Thyroid gland (tissue), 4 donors: Measurements from ENCODE around the gene GEMIN4.

Experiments used
- CTCF ChIP-seq, 6 experiments: fragments of 200-600 bp in 3 of 6; fragments of 450-650 bp in 3 of 6; sonication (generic) in 3 of 6; IDR thresholded peaks; one replicate each; pipeline ENCODE4 v1.5.1; 2016 to 2019; ENCODE audit warnings: antibody characterized with exemption in 6 of 6, mild to moderate bottlenecking in 2 of 6, inconsistent platforms in 1 of 6, moderate library complexity in 1 of 6
- POLR2A ChIP-seq, 2 donors: fragments of 450-650 bp; IDR thresholded peaks; one replicate each; pipeline ENCODE4 v1.6.1; 2017; ENCODE audit warnings: antibody characterized with exemption in 2 of 2, mild to moderate bottlenecking in 2 of 2, moderate library complexity in 1 of 2

DNA sequence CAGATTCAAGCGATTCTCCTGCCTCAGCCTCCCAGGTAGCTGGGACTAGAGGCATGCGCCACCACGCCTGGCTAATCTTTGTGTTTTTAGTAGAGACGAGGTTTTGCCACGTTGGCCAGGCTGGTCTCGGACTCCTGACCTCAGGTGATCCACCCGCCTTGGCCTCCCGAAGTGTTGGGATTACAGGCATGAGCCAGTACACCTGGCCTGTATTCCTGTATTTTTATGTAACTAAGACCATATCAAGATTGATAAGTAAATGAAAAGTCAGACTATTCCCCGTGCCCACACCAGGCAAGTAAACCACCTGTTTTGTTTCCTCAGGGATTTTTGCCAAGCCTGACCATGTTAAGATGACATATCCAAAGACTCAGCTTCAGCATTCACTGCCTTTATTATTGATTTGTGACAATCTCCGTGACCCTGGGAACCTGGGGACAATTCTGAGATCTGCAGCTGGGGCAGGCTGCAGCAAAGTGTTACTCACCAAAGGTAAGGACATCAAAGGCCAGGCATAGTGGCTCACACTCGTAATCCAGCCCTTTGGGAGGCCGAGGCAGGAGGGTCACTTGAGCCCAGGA lies 35.7 kb upstream of the GEMIN4 start:
- TF ChIP-seq CTCF (IDR thresholded peaks at IDR 0.05) (no peak), POLR2A (IDR thresholded peaks at IDR 0.05) (no peak)
